Bronchial epithelial cell (primary cell): Measurements from ENCODE around the gene PTPRF. TPM values are rescaled to one million over a fixed set of nuclear protein-coding genes. Genes with fewer than 3 reads are reported as not detected.

Experiments
- DNase-seq: peaks from one replicate; pipeline ENCODE4 v3.0.0-alpha.2; 2010; ENCODE audit warnings: low read depth
- FAIRE-seq: peaks from 2 replicates; lab custom pipeline; 2011; peaks lifted over from hg19 to GRCh38; lab: Jason Lieb, UNC
- H3K27me3 ChIP-seq: 2 replicates; pipeline ENCODE4 v1.5.1; 2011; ENCODE audit warnings: low read length; ENCODE audit not compliant: control insufficient read depth, insufficient read depth
- H3K36me3 ChIP-seq: 2 replicates; pipeline ENCODE4 v1.5.1; 2011; ENCODE audit warnings: low read length; ENCODE audit not compliant: control insufficient read depth, insufficient read depth
- H3K4me3 ChIP-seq: 2 replicates; pipeline ENCODE4 v1.5.1; 2011; ENCODE audit warnings: mild to moderate bottlenecking, low read depth, low read length, control low read depth
- total RNA-seq: library from RNA; depleted of rRNA; stranded (reverse); fragments of >200 nt; gene quantifications from 2 replicates; pipeline ENCODE4 v1.2.1, GENCODE V29; 2014
- TF ChIP-seq, protein P1 (sequence below): IDR thresholded peaks from 2 replicates; pipeline ENCODE4 v1.5.1; 2011; ENCODE audit warnings: mild to moderate bottlenecking, moderate library complexity, low read length, control low read depth, inconsistent platforms; ENCODE audit not compliant: insufficient read depth, severe bottlenecking

The PTPRF gene
- total RNA-seq, 1 donor from 2014 or later = 127 TPM

DNA sequence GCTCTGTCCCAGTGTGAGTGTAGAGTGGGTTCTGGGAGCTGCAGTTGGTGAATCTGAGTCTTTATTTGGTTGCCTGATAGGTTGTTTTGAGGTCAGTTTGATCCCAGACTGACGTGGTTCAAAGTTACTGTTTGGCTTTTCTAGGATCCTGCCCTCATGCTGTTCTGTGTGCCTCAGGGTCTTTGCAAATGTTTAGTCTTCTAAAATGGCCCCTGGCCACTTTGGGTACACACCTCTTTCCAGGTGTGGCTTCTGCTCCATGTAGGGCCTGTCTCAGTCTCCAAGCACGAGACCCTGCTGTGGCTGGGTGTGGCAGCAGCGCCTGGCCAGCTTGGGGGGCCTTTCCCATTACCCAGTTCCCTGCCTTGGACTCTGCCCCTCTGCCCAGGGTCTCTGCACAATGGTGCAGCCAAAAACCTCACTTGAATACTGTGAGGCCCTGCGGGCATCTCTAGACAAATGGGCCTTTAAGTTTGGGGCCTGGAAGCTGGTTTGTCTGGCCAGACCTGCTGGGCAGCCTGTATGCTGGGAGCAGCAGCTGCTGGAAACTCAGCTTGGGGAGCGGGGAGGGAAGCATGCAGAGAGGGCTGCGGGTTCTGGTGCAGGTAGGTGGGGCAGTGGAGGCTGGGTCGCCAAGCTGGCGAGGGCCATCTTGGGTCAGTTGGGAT lies 5.6 kb downstream of the PTPRF start:
- Histone ChIP-seq H3K4me3 (no peak overlapping the region), H3K27me3 (no peaks in the 10 kb centered on the region), H3K36me3 (peaks cover 21% of the 10 kb centered on the region)
- DNase-seq = peak; percentile 55
- no peak for FAIRE-seq
- TF ChIP-seq, protein P1, sequence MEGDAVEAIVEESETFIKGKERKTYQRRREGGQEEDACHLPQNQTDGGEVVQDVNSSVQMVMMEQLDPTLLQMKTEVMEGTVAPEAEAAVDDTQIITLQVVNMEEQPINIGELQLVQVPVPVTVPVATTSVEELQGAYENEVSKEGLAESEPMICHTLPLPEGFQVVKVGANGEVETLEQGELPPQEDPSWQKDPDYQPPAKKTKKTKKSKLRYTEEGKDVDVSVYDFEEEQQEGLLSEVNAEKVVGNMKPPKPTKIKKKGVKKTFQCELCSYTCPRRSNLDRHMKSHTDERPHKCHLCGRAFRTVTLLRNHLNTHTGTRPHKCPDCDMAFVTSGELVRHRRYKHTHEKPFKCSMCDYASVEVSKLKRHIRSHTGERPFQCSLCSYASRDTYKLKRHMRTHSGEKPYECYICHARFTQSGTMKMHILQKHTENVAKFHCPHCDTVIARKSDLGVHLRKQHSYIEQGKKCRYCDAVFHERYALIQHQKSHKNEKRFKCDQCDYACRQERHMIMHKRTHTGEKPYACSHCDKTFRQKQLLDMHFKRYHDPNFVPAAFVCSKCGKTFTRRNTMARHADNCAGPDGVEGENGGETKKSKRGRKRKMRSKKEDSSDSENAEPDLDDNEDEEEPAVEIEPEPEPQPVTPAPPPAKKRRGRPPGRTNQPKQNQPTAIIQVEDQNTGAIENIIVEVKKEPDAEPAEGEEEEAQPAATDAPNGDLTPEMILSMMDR = no peak

DNA sequence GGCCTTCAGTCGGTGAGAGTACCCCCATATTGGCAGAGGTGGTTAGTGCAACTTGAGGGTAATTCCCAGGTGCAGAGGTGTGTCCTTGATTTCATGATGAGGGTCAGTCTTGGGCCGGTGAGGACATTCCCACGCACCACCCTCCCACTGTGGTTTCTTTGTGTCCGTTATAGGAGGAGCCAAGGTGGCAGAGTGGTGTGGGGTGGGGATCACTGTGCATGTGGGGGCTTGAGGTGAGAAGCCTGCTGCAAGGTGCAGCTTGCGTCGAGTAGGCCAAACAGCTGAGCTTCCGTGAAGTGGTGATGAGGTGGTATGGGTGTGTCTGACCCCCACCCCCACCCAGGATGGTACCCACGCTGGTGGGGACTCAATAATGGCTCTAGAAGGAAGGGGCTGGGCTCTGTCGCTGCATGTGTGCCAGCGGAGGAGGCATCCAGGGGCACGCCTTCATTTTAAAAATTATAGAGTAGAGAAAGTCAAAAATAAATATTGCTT lies 6.2 kb downstream of the PTPRF start:
- TF ChIP-seq, protein P1 = no peak
- Histone ChIP-seq H3K4me3 (no peak overlapping the region), H3K27me3 (no peaks in the 10 kb centered on the region), H3K36me3 (peaks cover 23% of the 10 kb centered on the region)
- FAIRE-seq = peak; percentile 52
- no peak for DNase-seq

DNA sequence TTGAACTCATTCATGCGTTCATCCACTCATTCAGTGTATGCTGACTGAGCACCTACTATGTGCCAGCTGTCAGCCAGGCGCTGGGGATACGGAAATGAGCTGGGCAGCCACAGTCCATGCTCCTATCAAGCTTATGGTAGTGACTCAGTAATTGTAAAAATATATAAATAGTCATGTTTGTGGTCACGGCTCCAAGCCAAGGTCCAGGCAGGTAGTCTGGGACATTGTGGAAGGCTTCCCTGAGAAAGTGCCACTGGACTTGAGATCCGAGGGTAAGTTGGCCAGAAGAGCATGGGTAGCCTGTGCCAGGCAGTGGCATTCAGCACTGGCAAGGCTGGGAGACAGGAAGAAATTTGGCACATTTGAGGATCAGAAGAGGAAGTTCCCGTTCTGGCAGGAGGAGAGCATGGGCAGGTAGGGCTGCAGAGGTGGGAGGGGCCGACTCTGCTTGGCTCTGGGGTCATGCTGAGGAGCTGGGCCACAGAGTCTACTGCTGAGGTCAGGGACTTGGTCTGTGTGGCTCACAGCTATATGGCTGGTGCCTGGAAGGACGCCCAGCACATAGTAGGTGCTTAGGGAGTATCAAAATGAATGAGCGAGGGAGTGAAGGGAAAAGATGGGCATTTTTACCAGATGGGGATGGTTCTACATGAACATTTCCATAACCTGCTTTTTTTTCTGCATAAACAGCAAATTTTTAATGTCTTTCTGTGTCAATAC lies 6.9 kb downstream of the PTPRF start:
- Histone ChIP-seq H3K27me3 (no peaks in the 10 kb centered on the region), H3K4me3 (no peak overlapping the region), H3K36me3 (peaks cover 26% of the 10 kb centered on the region)
- FAIRE-seq (no peak), DNase-seq (peak; percentile 61)
- TF ChIP-seq, protein P1 = no peak

DNA sequence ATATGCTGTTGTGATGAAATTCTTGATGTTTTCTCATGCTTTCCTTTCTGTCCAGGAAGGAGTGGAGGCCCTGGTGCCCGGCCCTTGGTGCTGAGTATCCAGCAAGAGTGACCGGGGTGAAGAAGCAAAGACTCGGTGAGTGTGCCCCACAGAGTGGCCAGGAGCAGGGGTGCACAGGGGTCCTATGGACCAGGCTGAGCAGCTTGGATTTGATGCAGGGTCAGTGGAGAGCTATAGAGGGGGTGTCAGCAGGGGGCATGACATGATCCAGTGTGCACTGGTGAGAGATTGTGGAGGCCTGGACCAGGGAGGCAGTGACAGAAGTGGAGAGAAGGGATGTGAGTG lies 7.4 kb downstream of the PTPRF start:
- Histone ChIP-seq H3K27me3 (no peaks in the 10 kb centered on the region), H3K36me3 (peaks cover 29% of the 10 kb centered on the region), H3K4me3 (no peak overlapping the region)
- TF ChIP-seq, protein P1 = no peak
- no peak for FAIRE-seq
- DNase-seq = no peak

DNA sequence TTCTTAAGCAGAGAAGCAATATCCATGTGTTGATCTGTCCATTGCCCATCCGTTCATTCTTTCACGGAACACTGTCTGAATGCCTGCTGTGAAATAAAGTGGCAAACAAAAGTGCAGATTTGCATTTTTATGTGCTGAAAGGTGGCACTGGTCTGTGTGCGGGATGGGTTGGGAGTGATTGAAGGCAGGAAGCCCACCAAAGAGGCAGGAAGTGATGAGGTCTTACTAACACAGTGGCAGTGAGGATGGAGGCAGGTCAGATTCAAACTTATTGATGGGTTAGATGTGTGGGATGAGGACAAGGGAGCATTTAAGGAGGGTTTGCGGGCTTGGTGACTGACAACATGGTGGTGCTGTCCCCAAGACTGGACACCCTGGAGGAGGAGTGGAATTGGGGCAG lies 8.3 kb downstream of the PTPRF start:
- Histone ChIP-seq H3K4me3 (no peak overlapping the region), H3K36me3 (peaks cover 36% of the 10 kb centered on the region), H3K27me3 (no peaks in the 10 kb centered on the region)
- TF ChIP-seq, protein P1 = no peak
- FAIRE-seq (peak; percentile 91), DNase-seq (no peak)
